Measurements from ENCODE around the gene DLG2.

DLG2 gene

DNA sequence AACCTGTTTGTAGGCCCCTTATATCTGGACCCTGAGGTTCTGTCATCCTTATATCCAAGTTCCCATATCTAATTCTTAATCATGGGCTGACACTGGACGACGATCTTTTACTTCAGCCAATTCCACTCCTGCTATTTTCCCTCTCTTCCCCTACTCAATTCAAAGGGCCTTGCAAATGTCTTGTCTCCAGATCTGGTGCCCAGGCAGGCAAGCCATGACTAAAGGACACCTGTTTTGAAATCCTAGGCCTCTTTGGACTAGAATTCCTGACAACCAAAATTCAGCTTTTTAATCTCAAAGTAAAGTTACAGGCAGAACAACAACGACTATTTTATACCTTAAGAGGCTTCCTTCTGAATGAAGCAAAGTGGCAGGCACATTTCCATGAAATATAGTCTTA, 963.4 kb downstream of the DLG2 start:
- DNase-seq (ENCODE audit: low read depth in 2 of 2), result no peak

DNA sequence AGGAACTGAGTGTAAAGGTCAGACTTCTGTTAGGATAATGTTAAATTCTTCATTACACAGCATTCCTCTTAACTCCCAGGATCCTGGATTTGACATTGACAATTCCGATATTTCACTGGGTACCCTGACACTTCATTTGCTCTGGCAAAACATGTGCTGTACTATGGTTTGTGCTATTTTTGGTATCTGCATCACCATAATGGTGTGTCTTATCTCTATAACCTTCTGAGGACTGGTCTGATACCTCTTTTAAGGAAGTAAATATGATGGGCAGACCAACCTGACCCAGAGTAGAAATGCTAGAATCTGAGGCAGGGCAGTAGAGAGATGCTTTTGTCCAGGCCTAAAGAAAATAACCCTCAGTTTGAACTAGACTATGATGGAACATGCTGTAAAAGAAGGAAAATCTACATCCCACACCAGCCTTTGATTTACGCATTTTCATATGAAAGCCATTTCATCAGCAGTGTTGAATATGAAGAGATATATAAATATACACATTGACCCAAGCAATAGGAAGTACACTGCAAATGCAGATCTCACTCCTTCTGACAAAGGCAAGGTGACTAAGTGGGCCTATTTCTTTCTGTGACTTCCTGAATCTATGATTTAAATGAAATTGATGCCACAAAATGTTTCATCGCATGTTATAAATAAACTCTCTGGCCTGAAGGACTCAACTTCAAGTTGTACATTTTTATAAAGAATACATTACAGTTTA, 966.7 kb downstream of the DLG2 start:
- DNase-seq (ENCODE audit: low read depth in 2 of 2), result no peak

DNA sequence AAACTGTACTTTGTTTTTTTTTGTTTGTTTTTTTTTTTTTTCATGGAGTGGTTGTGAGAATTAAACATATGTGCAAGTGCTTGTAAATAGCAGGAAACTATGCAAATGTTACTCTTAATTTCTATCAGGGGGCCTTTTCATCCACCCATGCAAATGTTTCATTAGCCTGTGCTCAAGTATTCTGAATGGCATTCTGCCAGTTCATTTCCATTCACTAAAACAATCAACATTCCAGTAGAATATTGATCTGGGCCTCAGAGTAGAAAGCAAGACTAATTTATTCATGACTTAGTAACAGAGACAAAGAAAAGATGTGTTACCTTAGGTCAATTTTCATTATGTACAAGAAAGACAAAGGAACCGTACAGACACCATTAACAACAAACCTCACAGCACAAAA, 971.4 kb downstream of the DLG2 start:
- no peak for DNase-seq (ENCODE audit: low read depth in 2 of 2)

DNA sequence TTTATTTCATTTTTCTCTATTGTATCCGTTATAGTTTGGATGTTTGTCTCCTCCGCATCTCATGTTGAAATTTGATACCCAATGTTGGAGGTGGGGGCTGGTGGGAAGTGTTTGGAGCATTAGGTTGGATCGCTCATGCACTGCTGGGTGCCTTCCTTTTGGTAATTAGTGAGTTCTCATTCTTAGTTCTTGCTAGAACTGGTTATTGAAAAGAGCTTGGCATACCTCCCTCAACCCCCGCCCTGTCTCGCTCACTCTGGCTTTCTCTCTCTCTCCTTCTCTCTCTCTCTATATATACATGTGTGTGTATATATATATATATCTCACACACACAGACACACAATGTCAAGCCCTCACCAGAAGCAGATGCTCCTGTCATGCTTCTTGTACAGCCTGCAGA, 978.7 kb downstream of the DLG2 start:
- DNase-seq (ENCODE audit: low read depth in 2 of 2), result no peak

DNA sequence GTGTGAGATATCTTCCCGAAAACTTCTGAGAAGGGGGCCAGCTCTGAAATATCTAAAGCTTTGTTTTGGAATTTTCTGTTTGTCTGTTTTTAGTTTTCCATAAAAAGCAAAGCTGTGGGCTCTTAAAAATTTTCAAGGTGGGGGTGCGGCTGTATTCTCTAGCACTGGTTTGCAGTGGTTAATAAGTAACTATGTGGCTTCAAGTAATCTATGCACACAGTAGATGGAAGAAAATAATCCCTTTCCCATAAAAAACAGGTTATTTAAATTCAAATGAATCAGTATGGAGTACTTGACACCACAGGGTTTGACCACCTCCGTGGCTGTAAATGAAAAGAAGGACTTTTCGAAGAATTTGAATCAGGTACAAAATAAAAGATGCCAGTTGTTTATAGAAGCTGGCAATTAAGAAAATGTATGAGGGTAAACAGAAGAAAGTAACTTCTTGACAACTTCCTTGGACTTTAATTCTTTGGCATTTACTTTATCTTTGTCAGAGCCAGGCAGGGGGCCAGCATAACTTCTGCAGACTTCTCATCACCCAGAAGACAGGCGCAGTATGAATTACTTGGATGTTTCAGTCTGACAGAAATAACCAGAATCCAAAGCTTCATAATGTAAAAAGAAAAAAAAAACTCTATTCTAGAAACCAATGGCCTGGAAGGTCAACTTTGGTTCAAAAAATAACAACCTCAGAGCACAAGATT, 981.0 kb downstream of the DLG2 start:
- no peak for DNase-seq (ENCODE audit: low read depth in 2 of 2)

DNA sequence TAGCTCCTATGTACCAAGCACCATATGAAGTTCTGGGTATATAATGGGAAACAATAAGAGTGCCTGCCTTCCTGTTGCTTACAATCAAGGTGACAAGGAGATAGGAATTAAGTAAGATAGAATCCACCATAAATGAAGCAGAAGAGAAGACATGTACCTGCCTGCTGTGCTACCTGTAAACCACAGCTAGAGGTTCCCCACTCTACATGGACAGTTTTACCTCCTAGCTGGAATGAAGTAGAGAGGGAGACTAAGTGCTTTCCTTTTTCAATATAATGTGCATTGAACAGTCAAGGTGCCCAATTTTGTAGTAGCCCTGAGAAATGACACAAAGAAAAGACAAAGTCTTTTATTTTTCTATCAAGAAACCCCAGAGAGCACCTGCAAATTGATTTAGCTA, 984.6 kb downstream of the DLG2 start:
- no peak for DNase-seq (ENCODE audit: low read depth in 2 of 2)

DNA sequence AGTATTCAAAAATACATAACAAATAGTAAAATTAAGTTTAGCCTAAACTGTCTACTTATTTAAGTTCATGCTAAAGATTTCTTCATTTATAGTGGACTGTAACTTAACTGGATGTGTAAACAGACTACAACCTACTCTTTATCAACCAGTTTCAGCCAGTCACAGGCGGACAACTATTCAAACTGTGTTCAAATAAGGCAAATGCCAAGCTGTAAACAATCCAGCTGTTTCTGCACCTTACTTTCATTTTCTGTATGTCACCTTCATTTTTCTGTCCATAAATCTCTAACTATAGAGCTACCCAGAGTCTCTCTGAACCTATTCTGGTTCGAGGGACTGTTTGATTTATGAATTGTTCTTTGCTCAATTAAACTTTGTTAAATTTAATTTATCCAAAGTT, 992.8 kb downstream of the DLG2 start:
- DNase-seq (ENCODE audit: low read depth in 2 of 2), result no peak

DNA sequence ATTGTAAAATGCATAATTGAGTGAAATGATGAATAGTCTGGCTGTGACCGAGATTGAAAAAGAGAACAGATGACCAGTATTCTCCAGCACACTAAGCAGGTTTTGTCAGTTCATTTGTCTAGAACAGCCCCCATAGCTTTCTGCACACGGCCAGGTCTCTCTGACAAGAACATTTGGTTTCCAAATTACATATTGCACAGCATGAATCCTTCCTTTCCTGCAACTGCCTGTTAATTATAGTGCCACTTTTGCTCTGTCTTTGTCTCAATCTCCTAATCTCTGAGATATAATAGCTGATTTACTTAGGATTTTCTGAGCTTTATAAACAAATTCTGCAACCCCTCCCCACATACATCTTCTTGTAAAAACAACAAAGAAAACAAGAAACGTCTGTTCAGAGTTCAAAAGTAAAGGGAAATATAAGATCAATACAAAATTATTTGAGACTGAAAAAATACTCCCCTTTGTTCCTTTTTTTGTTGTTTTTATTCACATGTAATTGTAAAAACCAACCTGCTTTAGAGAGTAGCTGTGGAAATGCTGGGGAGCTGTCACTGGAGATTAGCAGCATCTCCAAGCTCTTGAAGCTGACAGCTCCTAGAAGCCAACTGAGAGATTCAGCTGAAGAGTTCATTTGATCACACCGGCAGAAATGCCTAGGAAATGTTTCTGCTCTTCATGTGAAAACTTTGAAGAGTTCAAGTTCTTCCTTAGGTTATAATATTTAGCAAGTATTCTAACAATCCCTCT, 998.1 kb downstream of the DLG2 start:
- no peak for DNase-seq (ENCODE audit: low read depth in 2 of 2)

DNA sequence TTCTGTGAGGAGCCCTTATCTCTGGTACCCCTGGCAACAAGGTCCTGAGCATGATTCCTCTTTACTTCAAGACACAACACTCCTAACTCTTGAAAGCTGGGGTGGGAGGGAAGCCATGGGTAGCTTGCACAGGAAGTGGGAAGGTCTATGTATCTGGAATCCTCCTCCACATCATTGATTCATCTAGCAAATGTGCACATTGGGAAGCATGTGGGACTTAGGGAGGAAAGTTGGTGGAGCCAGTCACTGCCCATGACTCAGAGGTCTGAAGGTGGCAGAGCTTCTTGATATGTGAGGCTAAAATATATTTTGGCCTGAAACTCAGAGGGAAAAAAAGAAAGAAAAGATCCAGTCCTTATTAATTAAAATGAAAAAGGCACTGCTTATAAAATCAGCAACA, 1000.9 kb downstream of the DLG2 start:
- no peak for DNase-seq (ENCODE audit: low read depth in 2 of 2)

DNA sequence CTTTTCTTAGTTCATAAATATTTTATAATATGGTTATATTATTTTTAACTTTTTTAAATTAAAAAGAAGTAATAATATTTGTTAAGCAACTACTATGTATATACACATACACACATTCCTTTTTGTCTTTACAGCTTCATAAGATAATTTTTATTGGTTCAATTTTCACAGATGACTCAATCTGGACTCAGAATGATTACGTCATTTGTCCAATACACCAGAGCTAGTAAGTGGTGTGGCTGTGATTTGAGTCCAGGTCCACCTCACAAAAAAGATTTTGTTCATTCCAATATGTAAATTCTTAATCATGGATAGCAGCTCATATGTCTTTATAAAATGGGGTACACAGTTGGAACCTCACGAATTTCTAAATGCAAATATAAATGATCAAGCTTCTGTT, 1014.5 kb downstream of the DLG2 start:
- no peak for DNase-seq (ENCODE audit: low read depth in 2 of 2)

DNA sequence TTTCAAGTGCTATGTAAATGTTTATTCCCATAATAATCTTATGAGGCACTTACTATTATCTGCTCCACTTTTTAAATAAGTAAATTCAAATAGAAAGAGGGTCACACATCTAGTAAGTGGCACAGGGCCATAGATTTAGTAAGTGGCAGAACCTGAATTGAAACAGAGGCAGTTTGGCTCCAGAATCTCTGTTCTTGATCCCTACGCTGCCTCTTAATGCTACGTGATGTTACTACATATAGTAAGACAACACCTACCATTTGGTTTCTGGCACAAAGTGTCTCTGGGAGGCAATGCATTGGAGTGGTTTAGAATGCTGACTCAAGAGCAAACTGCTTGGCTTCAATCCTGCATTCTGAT, 1018.3 kb downstream of the DLG2 start:
- DNase-seq (ENCODE audit: low read depth in 2 of 2), result no peak

DNA sequence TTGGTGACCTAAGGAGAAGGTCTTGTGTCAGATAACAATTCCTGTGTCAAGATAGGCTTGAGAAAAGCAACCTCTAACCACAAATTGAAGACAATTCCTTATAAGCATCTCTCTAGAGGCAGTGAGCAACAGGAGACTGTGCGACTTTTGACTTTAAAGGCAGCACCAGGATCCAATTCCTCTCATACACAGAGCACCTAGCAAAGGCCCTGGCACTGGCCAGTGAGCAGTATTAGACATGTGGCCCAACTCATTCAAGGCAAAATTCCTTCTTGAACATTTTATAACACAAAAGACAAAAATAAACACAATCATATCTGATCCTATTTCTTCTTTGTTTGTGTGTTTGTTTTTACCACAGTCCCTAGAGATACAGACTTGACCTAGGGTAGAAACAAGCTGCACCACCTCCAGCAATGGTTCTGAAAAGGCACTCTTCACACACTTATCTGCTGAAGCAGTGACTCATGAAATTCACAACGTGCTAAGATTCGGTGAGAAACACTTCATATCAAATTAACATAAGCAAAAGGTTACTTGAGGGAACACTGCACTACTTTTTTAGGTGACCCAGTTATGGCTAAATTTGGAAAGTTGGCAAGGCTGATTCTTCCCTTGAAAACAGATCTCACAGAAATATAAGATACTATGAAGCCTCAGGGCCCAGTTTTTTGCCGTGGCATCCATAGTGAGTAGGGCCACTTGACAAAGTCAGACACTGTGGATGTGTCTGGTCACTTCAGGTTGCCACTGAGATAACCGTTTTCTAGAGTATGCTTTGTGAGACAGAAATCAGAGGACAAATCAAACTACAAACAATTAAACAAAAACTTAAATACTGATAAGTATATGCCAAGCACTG, 1018.9 kb downstream of the DLG2 start:
- DNase-seq (ENCODE audit: low read depth in 2 of 2), result no peak

DNA sequence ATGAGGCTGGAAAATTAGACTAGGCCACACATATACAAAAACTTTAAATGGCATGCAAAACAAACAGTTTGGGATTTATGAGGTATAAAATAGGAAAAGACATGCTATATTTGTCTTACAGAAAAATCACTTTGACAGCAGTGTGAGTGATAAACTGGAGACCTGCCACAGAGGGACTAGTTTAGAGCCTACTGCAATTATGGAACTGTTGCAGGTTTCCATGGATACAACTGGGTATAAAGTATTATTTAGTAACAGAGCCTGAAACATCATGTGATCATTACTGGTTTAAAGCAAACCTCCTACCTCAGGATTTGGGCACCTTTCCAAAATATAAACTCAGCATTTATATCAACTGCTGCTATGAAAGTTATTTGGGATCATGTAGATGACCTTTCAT, 1032.5 kb downstream of the DLG2 start:
- no peak for DNase-seq (ENCODE audit: low read depth in 2 of 2)

DNA sequence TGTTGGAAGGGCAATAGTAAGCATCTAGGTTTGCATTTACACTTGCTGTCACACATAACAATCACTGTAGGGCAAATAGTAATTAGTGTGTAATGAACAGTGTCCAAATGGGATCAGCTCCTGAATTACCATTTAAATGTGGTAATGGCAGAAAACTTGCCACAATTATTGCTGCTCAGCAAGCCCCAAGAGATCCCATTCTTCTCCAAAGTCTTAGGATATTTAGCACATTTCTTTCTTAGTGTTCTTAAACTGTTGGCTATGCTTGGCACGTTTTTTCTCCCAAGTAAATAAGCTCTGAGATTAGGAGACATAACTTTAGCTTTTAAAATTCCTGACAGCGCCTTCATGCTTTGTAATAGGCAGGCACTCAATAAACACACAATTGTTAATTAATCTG, 1037.0 kb downstream of the DLG2 start:
- DNase-seq (ENCODE audit: low read depth in 2 of 2), result no peak

DNA sequence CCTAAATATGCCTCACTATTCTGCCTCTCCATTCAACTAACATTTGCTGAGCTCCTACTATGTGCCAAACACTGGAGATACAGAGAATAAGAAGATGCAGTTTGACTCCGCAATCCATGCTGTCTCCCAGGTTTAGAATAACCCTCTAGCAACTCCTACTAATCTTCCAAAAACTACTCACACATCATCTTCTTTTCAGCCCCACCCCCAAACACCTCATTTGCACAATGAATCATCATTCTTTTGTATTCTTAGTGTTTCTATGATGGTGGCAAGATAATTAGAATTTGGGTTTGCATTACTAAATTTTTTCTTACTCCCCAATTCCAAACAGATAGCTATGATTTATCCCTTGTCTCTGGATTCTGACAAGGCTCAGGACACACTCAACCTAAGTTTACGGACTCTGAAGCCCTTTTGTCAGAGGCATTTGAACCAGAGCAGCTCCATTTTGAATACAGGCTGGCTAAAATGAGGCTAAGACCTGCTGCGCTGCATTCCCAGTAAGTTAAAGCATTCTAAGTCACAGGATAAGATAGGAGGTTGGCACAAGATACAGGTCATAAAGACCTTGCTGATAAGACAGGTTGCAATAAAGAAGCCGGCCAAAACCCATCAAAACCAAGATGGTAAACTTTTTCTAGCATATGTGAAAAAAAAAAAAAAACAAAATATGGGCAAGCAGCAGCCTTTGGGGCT, 1038.9 kb downstream of the DLG2 start:
- no peak for DNase-seq (ENCODE audit: low read depth in 2 of 2)

DNA sequence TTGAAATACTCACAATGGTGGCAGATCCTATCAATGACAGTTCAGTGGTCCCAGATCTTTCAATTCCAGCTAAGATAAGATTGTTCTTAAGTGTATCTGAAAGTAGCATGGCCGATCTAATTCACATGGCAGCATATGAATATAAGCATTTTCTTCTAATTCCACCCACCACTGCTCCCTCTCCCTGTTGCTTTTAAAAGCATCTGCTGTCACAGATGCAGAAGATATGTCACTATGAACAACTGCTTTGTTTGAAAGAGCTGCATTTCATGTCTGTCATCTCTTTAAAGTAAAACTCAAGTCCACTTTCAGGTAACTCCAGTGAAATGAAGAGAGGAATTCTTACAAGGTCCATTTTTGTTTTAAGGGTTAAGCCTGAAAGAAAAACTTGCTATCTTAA, 1044.0 kb downstream of the DLG2 start:
- no peak for DNase-seq (ENCODE audit: low read depth in 2 of 2)

DNA sequence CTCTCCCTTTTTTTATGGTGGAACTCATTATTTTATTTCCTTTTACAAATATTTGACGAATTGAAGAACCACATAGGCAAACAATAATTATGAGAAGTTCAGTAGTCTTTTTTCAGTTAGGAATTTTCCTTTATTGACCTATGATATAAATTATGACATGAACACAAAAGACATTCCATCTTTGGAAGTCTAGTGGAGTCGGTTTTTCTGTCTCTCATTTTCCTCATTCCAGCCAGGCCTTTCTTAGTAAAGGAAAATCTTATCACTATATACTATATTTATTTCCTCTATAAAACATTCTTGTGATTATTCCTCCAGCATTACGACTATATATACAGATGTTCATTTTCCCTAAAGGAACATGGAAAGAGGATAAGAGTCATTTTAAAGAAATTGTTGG, 1046.1 kb downstream of the DLG2 start:
- DNase-seq (ENCODE audit: low read depth in 2 of 2), result no peak

DNA sequence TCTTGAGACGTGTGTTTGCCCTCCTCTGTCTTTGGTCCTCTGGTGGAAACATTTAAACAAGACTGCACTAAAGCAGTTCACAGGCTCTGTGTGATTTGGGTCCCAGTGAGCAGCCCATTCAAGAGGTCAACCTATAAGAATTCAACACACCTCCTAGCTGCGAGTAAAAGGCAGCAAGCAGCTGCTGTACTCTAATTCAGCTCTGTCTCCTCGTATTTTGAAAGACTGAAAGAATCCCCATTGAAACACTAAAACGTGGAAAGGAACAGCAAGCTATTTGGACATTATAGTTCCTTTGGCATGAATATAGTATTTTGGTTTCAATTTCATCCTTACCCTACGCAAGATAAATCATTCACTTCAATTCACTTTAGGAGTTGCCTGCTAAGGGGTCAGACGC, 1046.7 kb downstream of the DLG2 start:
- no peak for DNase-seq (ENCODE audit: low read depth in 2 of 2)

DNA sequence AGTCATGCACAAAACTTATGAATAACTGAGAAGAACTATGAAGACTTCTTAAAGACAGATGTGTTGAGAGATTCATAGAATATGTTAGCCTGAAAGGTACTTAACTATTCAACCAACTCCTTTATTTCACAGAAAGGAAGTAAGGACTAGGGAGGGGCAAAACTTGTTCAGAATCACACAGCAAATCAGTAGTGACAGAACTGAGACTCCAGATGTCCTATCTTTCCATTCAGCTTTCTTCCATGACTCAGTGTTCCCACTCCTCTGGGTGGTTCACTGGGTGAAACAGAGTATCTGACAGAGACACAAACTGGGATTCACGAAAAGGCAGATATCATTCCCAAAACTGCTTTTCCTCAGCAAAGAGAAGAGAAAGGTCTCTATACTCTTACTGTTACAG, 1053.3 kb downstream of the DLG2 start:
- no peak for DNase-seq (ENCODE audit: low read depth in 2 of 2)

DNA sequence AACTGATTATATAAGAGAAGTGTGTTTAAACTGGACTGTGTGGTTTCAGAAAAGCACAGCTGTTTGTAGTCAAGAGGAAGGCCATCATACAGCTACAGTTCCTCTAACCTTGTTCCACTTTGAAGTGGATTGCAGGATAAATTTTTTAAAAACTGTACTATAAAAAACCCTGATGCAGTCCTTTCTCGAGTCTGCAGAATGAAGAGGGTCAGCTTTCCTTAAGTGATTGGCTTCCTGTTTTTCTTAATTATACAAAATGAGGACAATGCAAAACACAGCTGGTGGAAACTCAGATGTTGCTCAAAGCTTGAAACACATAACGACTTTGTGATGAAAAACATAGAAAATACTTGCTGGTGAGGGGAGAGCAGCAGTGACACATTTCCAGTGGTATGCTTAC, 1060.5 kb downstream of the DLG2 start:
- no peak for DNase-seq (ENCODE audit: low read depth in 2 of 2)

DNA sequence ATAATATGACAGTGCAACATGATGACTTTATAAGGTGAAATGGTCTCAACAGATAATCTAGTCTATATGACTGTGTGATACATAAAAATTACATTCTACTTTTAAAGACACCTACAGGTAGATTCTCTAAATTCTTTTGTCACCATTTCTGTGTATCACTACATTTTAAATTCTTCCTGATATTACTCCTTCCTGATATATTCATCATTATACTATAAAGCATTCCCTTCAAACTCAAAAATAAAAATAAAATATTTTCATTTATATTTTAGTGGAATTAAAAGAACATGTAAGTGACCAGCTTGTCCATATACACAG, 1062.3 kb downstream of the DLG2 start:
- no peak for DNase-seq (ENCODE audit: low read depth in 2 of 2)
